ENCODE results near the gene EPSTI1. TPM values are rescaled to one million over a fixed set of nuclear protein-coding genes. Genes with fewer than 3 reads are reported as not detected.
"Not testable (repeated sequence)": the region's sequence is repeated elsewhere in the genome, so short reads cannot be mapped to it uniquely, and the experiment has no call there.

The EPSTI1 gene
- 100 to 1,000 TPM in 1 of 4 donors, 10 to 100 TPM in 3; 13.1 to 145 (median 18.7) TPM for total RNA-seq

GRCh38 chr13:42991898-42992763 lies at the start of gene EPSTI1:
TSS of gene EPSTI1 (minus strand) at chr13:42992241. CDS start at chr13:42992165, 76 bp downstream.
- WGBS, 2 donors (ENCODE audit: low coverage in 1 of 2), result 3 to 17% methylated on average over 2 to 45 of the region's 45 CpGs
- intact Hi-C loops (cut with DNase I; ENCODE audit: low total_unique reads), result no loop called here
- no peaks in the 10 kb centered on the region for H3K27me3 ChIP-seq
- peak within 1 kb of the TSS; percentile 90 to 98 (median 93) for H3K27ac ChIP-seq
- TF ChIP-seq CTCF (IDR thresholded peaks at IDR 0.05), result no peak
- TF ChIP-seq POLR2A (IDR thresholded peaks at IDR 0.05), result peak; percentile 66
- peak in 2 of 3 donors; percentile 59 to 60 for TF ChIP-seq POLR2AphosphoS5 (IDR thresholded peaks at IDR 0.05)
- H3K36me3 ChIP-seq, result no peaks in the 10 kb centered on the region
- H3K9me3 ChIP-seq, result no peaks in the 10 kb centered on the region
- peak within 1 kb of the TSS; percentile 56 to 94 (median 67) for H3K4me3 ChIP-seq
- H3K4me1 ChIP-seq, result peaks cover 13 to 27% (median 22%) of the 10 kb centered on the region in 4 donors
- in situ Hi-C loops (cut with MboI; ENCODE audit: low pct_ligation_motif_present in 1 of 4, low pct_unique_long_range_greater_than_20kb in 1 of 4, low sequenced_read_pairs in 3 of 4), result no loop called here
- DNase-seq, result peak; percentile 83

- no peak overlapping the region for H3K4me3 ChIP-seq
- no peaks in the 10 kb centered on the region for H3K27me3 ChIP-seq
- WGBS, 2 donors (ENCODE audit: low coverage in 1 of 2), result 60 to 72% methylated on average over 1 of the region's 1 CpG
- no peaks in the 10 kb centered on the region for H3K36me3 ChIP-seq
- H3K9me3 ChIP-seq, result no peaks in the 10 kb centered on the region
- TF ChIP-seq CTCF (IDR thresholded peaks at IDR 0.05) (no peak), POLR2AphosphoS5 (IDR thresholded peaks at IDR 0.05) (no peak), EP300 (IDR thresholded peaks at IDR 0.05; ENCODE audit: low read depth) (no peak), POLR2A (IDR thresholded peaks at IDR 0.05) (no peak)
- intact Hi-C loops (cut with DNase I; ENCODE audit: low total_unique reads), result no loop called here
- in situ Hi-C loops (cut with MboI; ENCODE audit: low pct_ligation_motif_present in 1 of 4, low pct_unique_long_range_greater_than_20kb in 1 of 4, low sequenced_read_pairs in 3 of 4), result no loop called here
- no peak for DNase-seq
- H3K4me1 ChIP-seq, result peaks cover 9 to 48% (median 23%) of the 10 kb centered on the region in 4 donors
- H3K27ac ChIP-seq, result no peak overlapping the region
Observed at GRCh38 chr13:43041369-43041921, 49.4 kb upstream of the EPSTI1 start.

GRCh38 chr13:43040581-43041368 lies 48.7 kb upstream of the EPSTI1 start:
- H3K4me3 ChIP-seq; H3K9me3 ChIP-seq; H3K36me3 ChIP-seq; intact Hi-C loops (cut with DNase I; ENCODE audit: low total_unique reads); H3K27ac ChIP-seq; DNase-seq; H3K27me3 ChIP-seq; in situ Hi-C loops (cut with MboI; ENCODE audit: low pct_ligation_motif_present in 1 of 4, low pct_unique_long_range_greater_than_20kb in 1 of 4, low sequenced_read_pairs in 3 of 4): not testable (repeated sequence)
- H3K4me1 ChIP-seq, result peaks cover 9 to 44% (median 22%) of the 10 kb centered on the region in 4 donors
- 85 to 88% methylated on average over 7 to 13 of the region's 13 CpGs for WGBS, 2 donors (ENCODE audit: low coverage in 1 of 2)

- no peak for DNase-seq
- in situ Hi-C loops (cut with MboI; ENCODE audit: low pct_ligation_motif_present in 1 of 4, low pct_unique_long_range_greater_than_20kb in 1 of 4, low sequenced_read_pairs in 3 of 4), result no loop called here
- H3K36me3 ChIP-seq, result no peaks in the 10 kb centered on the region
- no peaks in the 10 kb centered on the region for H3K9me3 ChIP-seq
- H3K4me1 ChIP-seq, result peaks cover 8 to 37% (median 17%) of the 10 kb centered on the region in 4 donors
- WGBS, 2 donors (ENCODE audit: low coverage in 1 of 2), result 96 to 100% methylated on average over 1 to 2 of the region's 2 CpGs
- H3K4me3 ChIP-seq, result no peak overlapping the region
- no peak overlapping the region for H3K27ac ChIP-seq
- intact Hi-C loops (cut with DNase I; ENCODE audit: low total_unique reads), result no loop called here
- TF ChIP-seq CTCF (IDR thresholded peaks at IDR 0.05) (no peak), POLR2AphosphoS5 (IDR thresholded peaks at IDR 0.05) (no peak), POLR2A (IDR thresholded peaks at IDR 0.05) (no peak), EP300 (IDR thresholded peaks at IDR 0.05; ENCODE audit: low read depth) (no peak)
- no peaks in the 10 kb centered on the region for H3K27me3 ChIP-seq
Observed at GRCh38 chr13:43039966-43040365, 47.9 kb upstream of the EPSTI1 start.

Data from transverse colon (tissue), 4 donors.